Measurements from ENCODE around the gene KCNQ5.

DNA sequence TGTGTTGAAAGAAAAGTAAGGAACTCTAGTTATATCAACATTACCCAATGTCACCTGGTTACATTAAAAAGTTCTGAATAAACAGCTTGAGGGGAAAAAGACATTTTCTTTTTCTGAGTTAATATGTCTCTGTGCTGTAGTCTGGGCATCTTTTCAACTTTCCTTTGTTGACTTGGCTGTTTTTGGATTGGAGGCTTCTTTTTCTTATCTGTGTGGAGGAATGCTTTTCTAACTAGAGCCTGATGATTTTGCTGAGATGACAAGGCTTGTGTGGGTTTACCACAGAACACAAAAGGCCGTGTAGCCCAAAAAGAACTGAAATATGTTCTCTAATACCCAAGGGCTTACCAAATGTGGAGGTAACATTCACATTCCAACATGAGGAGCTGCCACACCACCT is 161.8 kb downstream of the KCNQ5 start:
- TF ChIP-seq, protein P1, sequence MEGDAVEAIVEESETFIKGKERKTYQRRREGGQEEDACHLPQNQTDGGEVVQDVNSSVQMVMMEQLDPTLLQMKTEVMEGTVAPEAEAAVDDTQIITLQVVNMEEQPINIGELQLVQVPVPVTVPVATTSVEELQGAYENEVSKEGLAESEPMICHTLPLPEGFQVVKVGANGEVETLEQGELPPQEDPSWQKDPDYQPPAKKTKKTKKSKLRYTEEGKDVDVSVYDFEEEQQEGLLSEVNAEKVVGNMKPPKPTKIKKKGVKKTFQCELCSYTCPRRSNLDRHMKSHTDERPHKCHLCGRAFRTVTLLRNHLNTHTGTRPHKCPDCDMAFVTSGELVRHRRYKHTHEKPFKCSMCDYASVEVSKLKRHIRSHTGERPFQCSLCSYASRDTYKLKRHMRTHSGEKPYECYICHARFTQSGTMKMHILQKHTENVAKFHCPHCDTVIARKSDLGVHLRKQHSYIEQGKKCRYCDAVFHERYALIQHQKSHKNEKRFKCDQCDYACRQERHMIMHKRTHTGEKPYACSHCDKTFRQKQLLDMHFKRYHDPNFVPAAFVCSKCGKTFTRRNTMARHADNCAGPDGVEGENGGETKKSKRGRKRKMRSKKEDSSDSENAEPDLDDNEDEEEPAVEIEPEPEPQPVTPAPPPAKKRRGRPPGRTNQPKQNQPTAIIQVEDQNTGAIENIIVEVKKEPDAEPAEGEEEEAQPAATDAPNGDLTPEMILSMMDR (IDR thresholded peaks at IDR 0.05): no peak
- TF ChIP-seq POLR2AphosphoS5 (IDR thresholded peaks at IDR 0.05; ENCODE audit: insufficient read depth in 1 of 2, low read depth in 1 of 2) (no peak), POLR2A (IDR thresholded peaks at IDR 0.05) (no peak)

Data from vagina (tissue), 2 donors.